NCI-H2171 (cell line): Measurements from ENCODE around the gene CERS1.

ENCODE experiments used
- DNase-seq: peaks from one replicate; lab custom pipeline; 2025; lab: John Stamatoyannopoulos, UW

Gene CERS1

DNA sequence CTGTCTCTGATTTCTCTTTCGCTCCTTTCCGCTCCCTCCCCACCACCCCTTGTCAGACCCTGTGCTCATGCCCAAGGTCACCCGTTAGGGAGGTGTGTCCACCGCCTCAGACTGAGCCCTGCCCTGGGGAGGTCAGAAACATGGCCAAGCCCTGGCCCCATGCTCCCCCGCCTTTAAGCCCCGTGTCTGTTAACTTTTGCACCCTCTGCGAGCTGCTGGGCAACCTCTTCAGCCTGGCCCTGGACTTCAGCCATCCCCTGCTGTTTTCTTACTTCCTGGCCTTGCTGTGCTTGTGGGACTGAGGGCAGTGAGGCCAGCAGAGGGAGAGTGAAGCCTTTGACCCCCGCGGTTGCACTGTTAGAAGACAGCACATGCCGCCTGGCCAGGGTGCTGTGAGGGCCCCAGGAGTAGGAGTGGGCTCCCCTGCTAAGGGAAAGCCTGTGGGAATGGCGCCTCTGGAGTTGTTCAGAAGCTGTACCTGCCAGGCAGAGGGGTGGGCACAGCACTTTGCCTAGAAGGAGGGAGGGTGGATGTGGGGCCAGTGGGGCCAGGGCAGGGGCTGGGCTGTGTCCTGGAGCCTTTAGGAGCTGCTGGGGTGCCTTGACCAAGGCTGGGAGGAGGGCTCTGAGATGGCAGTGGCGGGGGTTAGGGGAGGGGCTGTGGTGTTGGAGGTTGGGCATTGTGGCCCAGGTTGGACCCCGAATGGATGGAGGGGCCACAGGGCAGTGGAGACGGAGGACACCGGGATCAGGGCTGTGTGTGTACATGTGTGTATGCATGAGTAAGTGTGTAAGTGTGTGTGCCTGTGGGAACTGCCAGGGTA is 56.3 kb downstream of the CERS1 start:
- DNase-seq, result no peak

DNA sequence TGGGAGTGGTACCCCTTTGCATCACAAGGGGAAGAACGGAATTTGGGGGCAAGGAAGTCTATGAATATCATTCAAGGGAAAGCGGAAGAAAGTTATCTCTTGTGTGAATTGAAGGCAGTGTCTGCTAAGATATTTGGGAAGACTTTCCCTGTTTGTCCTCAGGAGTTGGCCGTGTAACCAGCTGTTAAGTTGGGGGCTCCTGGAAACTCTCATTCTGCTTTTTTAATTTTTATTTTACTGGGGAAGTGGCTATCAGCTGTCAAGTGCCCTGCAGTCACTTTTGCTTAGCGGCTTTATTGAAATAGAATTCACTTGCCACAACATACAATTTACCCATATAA is 61.3 kb downstream of the CERS1 start:
- DNase-seq, result no peak

- DNase-seq, result peak; percentile 18
These were observed 61.9 kb downstream of the CERS1 start for GRCh38 chr19:18833849-18834643.

DNA sequence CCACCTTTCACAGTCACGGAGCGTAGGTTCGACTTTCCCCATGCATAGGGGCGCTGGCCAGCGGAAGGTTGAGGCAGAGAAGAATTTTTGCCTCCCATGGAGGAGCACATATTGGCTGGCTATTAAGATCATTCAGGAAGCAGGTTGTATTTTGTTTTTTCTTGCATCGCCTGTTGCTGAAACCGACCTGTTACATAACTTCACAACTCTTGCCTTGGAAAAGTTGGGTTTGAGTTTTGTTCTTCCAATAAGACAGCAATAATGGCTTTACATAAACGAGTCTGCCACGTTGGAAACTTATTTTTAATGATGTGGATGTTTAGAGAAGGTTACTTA is 62.8 kb downstream of the CERS1 start:
- no peak for DNase-seq

- no peak for DNase-seq
These were observed 63.4 kb downstream of the CERS1 start for GRCh38 chr19:18832306-18833140.

- DNase-seq, result peak; percentile 92
These were observed 64.2 kb downstream of the CERS1 start, which contains the start of gene UPF1 for GRCh38 chr19:18831524-18832305. TSS of gene UPF1 (plus strand) at chr19:18831959. CDS start at chr19:18832210, 251 bp downstream.

GRCh38 chr19:18830488-18830887 is 65.5 kb downstream of the CERS1 start:
- no peak for DNase-seq

DNA sequence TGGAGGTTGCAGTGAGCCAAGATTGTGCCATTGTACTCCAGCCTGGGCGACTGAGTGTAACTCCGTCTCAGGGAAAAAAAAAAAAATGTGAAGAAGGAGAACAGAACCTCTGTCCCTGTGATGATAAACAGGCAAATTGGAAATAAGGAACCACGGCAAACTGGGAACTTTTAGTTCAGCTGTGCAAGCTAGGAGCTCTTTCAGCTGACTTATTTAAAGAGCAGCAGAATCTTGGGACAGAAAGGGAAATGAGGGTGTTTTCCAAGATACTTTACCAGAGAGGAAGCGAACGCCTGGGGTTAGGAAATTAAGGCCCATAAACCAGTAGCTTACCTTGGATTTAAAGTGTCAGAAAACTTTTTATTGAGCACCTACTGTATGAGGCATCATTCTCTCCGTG is 67.2 kb downstream of the CERS1 start:
- no peak for DNase-seq
